GM18517 (cell line): ENCODE data around the gene RAB3B.
A peak's percentile ranks its signal among the peaks of the same experiment; 100 is the strongest.
"Not testable (repeated sequence)": the region's sequence is repeated elsewhere in the genome, so short reads cannot be mapped to it uniquely, and the experiment has no call there.

Experiments
- ATAC-seq: cut with Tn5 transposase; IDR thresholded peaks from one replicate; pipeline ENCODE4 v1.9.1; 2021; ENCODE audit warnings: mild to moderate bottlenecking, moderate library complexity; ENCODE audit not compliant: unreplicated experiment

The RAB3B gene

GRCh38 chr1:51875836-51876235 is 114.7 kb downstream of the RAB3B start:
- ATAC-seq, result no peak

DNA sequence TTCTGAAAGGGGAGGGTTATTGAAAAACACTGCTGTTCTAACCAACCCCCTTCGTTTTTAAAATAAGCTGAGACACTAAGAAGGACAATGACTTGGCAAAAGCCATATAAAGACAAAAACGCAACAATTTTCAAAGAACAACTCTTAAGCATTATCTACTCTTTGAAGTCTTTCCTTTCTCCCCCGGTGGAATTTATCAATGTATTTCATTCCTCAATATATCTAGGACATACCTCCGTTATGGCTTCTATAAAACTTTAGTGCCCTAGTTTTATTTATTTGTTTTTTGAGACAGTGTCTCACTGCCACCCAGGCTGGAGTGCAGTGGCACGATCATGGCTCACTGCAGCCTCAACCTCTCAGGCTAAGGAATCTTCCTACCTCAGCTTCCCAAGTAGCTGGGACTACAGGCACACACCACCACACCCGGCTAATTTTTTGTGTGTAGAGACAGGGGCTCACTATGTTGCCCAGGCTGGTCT is 115.2 kb downstream of the RAB3B start:
- ATAC-seq, result no peak

DNA sequence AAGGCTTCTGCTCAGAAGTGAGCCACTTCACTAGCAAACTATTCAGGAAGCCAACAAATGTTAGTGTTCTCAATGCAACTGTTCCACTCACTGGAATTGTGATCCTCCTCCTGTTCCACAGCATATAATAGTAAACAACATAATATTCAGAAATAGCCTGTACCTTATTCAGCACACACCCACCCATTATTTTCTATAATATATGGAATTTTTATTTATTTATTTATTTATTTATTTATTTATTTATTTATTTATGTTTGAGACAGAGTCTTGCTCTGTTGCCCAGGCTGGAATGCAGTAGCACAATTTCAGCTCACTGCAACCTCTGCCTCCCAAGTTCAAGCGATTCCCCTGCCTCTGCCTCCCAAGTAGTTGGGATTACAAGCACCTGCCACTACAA is 117.2 kb downstream of the RAB3B start:
- not testable (repeated sequence) for ATAC-seq

- ATAC-seq, result peak; percentile 48
Measured at GRCh38 chr1:51871351-51871975, 119.0 kb downstream of the RAB3B start.

GRCh38 chr1:51870603-51871350 is 119.7 kb downstream of the RAB3B start:
- ATAC-seq, result no peak

DNA sequence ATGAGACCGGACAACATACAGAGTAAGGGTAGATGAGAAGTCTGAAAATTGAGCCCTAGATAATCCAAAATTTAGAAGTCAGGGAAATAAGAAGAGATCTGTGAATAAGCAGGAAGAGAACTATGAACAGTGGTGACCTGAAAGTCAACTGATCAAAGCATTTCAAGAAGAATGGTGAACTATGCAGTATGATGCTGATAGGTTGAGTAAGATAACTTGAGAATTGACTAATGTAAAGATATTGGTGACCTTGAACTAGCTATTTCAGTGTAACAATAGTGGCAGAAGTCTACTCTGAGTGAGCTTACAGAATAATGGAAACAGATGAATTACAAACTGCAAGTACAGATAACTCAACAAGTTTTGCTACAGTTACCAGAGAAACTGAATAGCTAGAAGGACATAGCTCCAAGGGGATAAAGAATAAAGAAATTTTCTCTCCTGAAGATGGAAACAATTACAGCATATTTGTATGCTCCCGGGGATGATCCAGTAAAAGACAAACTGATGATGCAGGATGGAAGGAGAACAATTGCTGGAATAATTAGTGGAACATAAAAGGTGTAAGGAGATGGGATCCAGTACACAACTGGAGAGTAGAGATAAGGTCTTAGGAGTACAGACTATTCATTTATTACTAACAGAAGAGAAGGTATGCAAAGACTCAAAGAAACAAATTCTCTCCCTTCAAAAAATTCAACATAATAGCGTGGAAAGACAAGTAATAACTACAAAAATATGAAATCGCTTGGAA is 122.8 kb downstream of the RAB3B start:
- ATAC-seq, result no peak

- ATAC-seq, result peak; percentile 71
Measured at GRCh38 chr1:51863384-51863783, 127.1 kb downstream of the RAB3B start.

- ATAC-seq, result no peak
Measured at GRCh38 chr1:51861669-51862068, 128.8 kb downstream of the RAB3B start.

- no peak for ATAC-seq
Measured at GRCh38 chr1:51859735-51860134, 130.8 kb downstream of the RAB3B start.

DNA sequence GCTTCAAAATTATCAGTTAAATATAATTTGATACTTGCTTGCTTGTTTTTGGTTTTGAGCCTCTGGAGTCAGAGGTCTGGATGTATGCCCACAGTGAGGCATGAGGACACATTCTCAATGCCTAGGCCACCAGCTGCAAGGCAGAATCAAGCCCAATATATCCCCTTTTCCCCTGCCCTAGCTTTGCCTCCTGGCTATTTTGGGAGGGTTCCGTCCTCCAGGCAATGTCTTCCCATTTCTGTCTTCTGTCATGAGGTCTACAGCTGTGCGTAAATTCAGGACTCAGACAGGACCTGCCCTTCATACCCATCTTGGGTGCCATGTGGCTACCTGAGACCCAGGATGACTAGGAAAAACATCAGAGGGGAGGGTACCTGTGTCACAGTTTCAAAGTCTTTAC is 131.2 kb downstream of the RAB3B start:
- ATAC-seq, result no peak

DNA sequence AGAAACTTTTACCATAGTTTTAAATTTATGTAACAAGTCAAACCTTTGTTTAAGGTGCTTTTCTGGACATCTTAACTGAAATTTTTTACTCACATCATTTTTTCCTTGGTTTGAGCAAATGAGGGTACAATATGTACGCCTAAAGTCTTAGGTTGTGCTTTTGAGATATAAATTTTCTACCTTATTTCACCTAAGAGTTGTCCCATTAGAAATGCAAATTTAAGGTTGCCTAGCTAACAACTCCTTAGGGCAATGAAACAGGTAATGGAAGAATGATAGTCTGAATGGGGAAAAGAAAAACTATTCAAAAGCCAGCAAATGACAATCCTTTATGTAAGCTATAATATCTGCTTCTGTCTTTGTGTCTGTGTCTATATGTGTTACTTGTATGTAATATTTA is 131.6 kb downstream of the RAB3B start:
- no peak for ATAC-seq
